GM19099 (cell line): ENCODE results near the gene SIL1.

Experiments used
- POLR2A ChIP-seq: IDR thresholded peaks from 3 replicates; pipeline ENCODE4 v1.6.1; 2011; ENCODE audit warnings: low read depth; ENCODE audit not compliant: insufficient read length; ENCODE audit errors: extremely low read depth

The SIL1 gene

GRCh38 chr5:139043157-139043905 is 154.8 kb downstream of the SIL1 start:
- TF ChIP-seq POLR2A, result no peak

DNA sequence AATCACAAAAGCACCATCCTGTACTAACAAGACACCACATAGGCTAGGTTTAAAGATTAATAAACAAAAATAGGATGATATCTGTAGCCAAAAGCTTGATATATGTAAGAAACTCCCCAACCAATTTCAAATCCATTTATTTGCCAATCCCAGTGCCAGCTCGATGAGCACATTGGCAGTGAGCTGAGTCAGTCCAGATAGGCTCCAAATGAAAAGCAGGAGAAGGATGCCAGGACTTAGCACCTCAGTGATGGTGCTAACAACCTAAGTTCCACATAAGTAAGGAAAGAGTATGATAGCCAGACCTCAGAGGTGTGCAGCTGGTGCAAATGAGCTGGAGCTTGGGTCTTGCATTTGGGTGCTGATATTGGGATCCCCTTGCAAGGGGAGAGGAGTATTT is 158.1 kb downstream of the SIL1 start:
- TF ChIP-seq POLR2A, result no peak

GRCh38 chr5:139038613-139039305 is 159.4 kb downstream of the SIL1 start:
- no peak for TF ChIP-seq POLR2A

GRCh38 chr5:139037732-139038131 is 160.4 kb downstream of the SIL1 start:
- no peak for TF ChIP-seq POLR2A

- no peak for TF ChIP-seq POLR2A
Observed at GRCh38 chr5:139027150-139027549, 171.0 kb downstream of the SIL1 start.

- TF ChIP-seq POLR2A, result no peak
Observed at GRCh38 chr5:139025651-139026050, 172.5 kb downstream of the SIL1 start.

DNA sequence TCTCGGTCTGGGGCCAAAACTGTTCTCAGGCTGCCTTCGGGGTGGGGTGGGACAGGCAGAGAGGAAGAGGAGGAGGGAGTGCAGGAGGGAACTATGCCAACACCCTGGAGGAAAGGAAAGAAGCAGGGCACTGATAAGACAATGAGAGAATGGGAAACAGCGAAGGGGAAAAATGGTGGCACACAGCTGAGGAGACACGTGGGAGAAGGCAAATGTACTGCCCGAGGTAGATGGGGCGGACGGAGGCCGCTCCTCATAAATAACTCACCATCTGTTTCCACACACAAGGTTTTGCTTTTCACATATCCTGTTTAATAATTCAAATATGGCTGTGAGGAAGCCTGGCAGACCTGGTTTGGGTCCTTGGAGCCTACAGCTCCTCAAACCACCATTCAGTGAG is 174.9 kb downstream of the SIL1 start:
- no peak for TF ChIP-seq POLR2A

DNA sequence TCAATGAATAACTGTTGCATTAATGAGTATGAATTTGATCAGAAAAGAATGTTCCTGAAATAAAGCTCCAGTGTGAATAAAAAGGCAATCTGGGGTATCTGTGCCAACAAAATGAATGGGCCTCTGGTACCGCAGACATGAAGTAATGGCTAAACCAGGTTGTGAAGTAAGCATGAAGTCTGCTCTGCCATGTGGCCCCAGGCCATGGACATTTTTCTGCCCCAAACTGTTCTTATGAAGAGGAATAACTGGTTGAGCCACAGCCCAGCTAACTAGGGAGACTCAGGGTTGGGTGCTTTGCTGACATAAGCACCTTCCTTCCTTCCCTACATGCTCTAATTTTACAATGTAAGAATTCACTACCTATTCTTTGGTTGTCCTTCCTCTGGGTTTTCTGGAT is 175.6 kb downstream of the SIL1 start:
- no peak for TF ChIP-seq POLR2A

GRCh38 chr5:139021346-139021745 is 176.8 kb downstream of the SIL1 start:
- no peak for TF ChIP-seq POLR2A

DNA sequence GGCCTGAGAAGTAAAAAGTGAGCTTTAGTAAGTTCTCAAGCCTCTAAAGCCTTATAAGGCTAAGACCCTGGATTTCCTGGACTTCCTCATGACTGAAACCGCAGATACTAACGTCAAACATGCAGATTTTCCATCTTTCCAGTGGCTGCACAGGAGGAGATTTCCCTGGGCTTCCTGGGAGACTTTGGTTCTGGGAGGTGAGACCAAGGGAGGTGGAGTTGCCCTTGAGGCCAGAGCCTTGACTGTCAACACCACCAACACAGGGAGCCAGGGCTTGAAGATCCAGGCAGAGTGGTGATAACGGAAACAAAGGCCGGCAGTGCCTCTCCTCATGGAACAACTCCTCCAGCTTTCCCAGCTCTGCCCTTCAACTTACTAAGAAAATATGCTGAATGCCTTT is 178.3 kb downstream of the SIL1 start:
- TF ChIP-seq POLR2A, result no peak

- no peak for TF ChIP-seq POLR2A
Observed at GRCh38 chr5:139019211-139019610, 179.0 kb downstream of the SIL1 start.

GRCh38 chr5:139017624-139018023 is 180.5 kb downstream of the SIL1 start:
- TF ChIP-seq POLR2A, result no peak

GRCh38 chr5:139016186-139016585 is 182.0 kb downstream of the SIL1 start:
- TF ChIP-seq POLR2A, result no peak

DNA sequence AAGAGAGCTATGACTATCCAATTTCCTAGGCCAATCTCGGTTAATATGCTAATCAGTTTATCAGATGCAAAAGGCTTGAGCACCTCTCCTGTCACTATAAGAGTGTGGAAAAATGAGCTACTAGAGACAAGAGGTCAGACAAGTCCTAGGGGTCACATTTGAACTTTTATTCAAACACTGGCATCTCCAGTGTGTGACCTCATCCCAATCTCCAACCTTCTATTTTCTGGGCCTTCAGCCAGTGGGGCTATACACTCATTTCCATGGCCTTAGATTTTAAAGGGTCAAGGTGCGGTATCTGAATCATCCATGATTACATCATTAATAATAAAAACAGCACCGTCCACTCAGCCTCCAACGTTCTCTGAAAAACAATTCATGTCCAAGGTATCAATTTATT is 183.4 kb downstream of the SIL1 start:
- TF ChIP-seq POLR2A, result no peak

DNA sequence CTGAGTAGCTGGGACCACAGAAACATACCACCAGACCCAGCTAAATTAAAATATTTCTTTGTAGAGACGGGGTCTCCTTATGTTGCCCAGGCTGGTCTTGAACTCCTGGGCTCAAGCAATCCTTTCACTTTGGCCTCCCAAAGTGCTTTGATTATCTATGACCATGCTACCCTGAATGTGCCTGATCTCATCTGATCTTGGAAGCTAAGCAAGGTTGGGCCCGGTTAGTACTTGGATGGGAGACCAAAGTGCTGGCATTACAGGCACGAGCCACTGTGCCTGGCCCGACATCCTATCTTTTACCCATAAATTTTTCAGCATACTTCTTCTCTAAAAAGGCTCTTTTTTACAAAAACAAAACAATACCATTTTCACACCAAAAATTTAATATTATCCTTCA is 186.0 kb downstream of the SIL1 start:
- no peak for TF ChIP-seq POLR2A
